Fibroblast of lung (primary cell): Measurements from ENCODE around the gene PKNOX2. TPM values are rescaled to one million over a fixed set of nuclear protein-coding genes. Genes with fewer than 3 reads are reported as not detected.

Experiments used
- DNase-seq, 2 donors: peaks; one replicate each; pipeline versions ENCODE4 v3.0.0 to v3.0.0-alpha.2; 2010; ENCODE audit warnings: low read depth in 2 of 2
- H2AFZ ChIP-seq: 2 replicates; pipeline ENCODE4 v1.5.1; 2012; ENCODE audit warnings: low read length, control low read depth, inconsistent platforms
- H3K27ac ChIP-seq: 2 replicates; pipeline ENCODE4 v1.5.1; 2011; ENCODE audit warnings: low read length, control low read depth; ENCODE audit not compliant: insufficient read depth
- H3K27me3 ChIP-seq: 2 replicates; pipeline ENCODE4 v1.5.1; 2011; ENCODE audit warnings: mild to moderate bottlenecking, low read length; ENCODE audit not compliant: control insufficient read depth, insufficient read depth
- H3K36me3 ChIP-seq: 2 replicates; pipeline ENCODE4 v1.5.1; 2011; ENCODE audit warnings: low read length; ENCODE audit not compliant: control insufficient read depth, insufficient read depth
- H3K4me1 ChIP-seq: 2 replicates; pipeline ENCODE4 v1.5.1; 2011; ENCODE audit warnings: low read length; ENCODE audit not compliant: control insufficient read depth, insufficient read depth; ENCODE audit errors: extremely low read depth
- H3K4me2 ChIP-seq: 2 replicates; pipeline ENCODE4 v1.5.1; 2011; ENCODE audit warnings: low read length, control low read depth; ENCODE audit not compliant: insufficient read depth; ENCODE audit errors: extremely low read depth
- H3K4me3 ChIP-seq, 4 experiments: fragments of 200-600 bp in 1 of 4; sonication (generic) in 1 of 4; replicated peaks in 1 of 4; 2 replicates each; pipeline ENCODE4 v1.5.1; 2011 to 2016; ENCODE audit warnings: low read length in 4 of 4, low read depth in 3 of 4, mild to moderate bottlenecking in 3 of 4, control low read depth in 2 of 4, inconsistent platforms in 1 of 4, mixed read lengths in 1 of 4; ENCODE audit not compliant: insufficient read depth in 1 of 4; ENCODE audit errors: control extremely low read depth in 1 of 4
- H3K79me2 ChIP-seq: 2 replicates; pipeline ENCODE4 v1.5.1; 2012; ENCODE audit warnings: mild to moderate bottlenecking, low read length, inconsistent platforms; ENCODE audit not compliant: control insufficient read depth, insufficient read depth
- H3K9ac ChIP-seq: 2 replicates; pipeline ENCODE4 v1.5.1; 2011; ENCODE audit warnings: mild to moderate bottlenecking, low read length, control low read depth; ENCODE audit not compliant: insufficient read depth
- H3K9me3 ChIP-seq: 2 replicates; pipeline ENCODE4 v1.5.1; 2012; ENCODE audit warnings: low read depth, low read length; ENCODE audit not compliant: control insufficient read depth, insufficient read depth
- H4K20me1 ChIP-seq: 2 replicates; pipeline ENCODE4 v1.5.1; 2011; ENCODE audit warnings: low read length; ENCODE audit not compliant: control insufficient read depth, insufficient read depth; ENCODE audit errors: extremely low read depth
- EZH2 ChIP-seq: IDR thresholded peaks from 2 replicates; pipeline ENCODE4 v1.5.1; 2012; ENCODE audit warnings: low read length, control low read depth, mild to moderate bottlenecking; ENCODE audit errors: missing control alignments
- polyA plus RNA-seq, 2 donors: library from polyadenylated mRNA; depleted of rRNA in 1 of 2; stranded (reverse) in 1 of 2; unstranded in 1 of 2; fragments of >200 nt; gene quantifications; 2 replicates each; pipeline ENCODE4 v1.2.1, GENCODE V29; 2011 to 2012; ENCODE audit warnings: missing spikeins in 1 of 2
- total RNA-seq: library from RNA; depleted of rRNA; stranded (reverse); fragments of >200 nt; gene quantifications from 2 replicates; pipeline ENCODE4 v1.2.1, GENCODE V29; 2014
- TF ChIP-seq, protein P1 (sequence below), 2 donors: IDR thresholded peaks in 1 of 2; conservative IDR thresholded peaks in 1 of 2; 1 replicate in 1 of 2; 2 replicates in 1 of 2; pipeline ENCODE4 v1.5.1; 2011 to 2012; ENCODE audit warnings: low read length in 2 of 2, control low read depth in 1 of 2, inconsistent platforms in 1 of 2, low read depth in 1 of 2, mild to moderate bottlenecking in 1 of 2

Gene PKNOX2
- total and polyA plus RNA-seq, 2 donors (not counting 1 experiment from before 2014, with no cell fraction given), result 0.33 to 2.2 TPM

DNA sequence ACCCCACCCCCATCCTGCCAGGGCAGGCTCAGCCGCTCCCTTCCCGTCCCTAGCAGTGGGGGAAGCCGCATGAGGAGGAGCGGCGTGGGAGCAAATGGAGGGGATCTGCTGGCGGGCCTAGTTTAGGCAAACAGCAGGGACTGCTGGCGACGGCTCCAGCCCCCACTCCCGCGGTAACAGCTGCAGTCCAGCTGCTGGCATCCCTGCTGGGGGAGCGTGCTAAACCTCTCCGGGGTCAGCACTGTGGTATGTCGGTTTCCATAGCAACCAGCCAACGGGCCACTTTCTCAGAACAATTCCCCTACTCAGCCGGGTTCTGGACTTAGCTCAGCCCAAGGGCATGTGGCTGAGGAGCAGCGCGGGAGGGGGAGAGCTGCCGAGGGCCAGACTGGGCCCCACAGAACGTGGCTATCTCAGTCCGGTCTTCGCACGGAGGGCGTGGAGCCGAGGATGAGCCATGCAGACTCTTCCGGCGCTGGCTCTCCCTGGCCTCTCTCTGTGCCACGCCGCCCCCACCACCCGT is 98.8 kb downstream of the PKNOX2 start:
- DNase-seq, result peak; percentile 99 to 100
- H2AFZ ChIP-seq, result no peak overlapping the region
- peak overlapping the region; percentile 51 for H3K9ac ChIP-seq
- peaks cover 20% of the 10 kb centered on the region for H3K4me1 ChIP-seq
- TF ChIP-seq EZH2, result no peak
- TF ChIP-seq, protein P1, sequence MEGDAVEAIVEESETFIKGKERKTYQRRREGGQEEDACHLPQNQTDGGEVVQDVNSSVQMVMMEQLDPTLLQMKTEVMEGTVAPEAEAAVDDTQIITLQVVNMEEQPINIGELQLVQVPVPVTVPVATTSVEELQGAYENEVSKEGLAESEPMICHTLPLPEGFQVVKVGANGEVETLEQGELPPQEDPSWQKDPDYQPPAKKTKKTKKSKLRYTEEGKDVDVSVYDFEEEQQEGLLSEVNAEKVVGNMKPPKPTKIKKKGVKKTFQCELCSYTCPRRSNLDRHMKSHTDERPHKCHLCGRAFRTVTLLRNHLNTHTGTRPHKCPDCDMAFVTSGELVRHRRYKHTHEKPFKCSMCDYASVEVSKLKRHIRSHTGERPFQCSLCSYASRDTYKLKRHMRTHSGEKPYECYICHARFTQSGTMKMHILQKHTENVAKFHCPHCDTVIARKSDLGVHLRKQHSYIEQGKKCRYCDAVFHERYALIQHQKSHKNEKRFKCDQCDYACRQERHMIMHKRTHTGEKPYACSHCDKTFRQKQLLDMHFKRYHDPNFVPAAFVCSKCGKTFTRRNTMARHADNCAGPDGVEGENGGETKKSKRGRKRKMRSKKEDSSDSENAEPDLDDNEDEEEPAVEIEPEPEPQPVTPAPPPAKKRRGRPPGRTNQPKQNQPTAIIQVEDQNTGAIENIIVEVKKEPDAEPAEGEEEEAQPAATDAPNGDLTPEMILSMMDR (conservative IDR thresholded peaks at IDR 0.05 in 1 of 2, IDR thresholded peaks at IDR 0.05 in 1 of 2; ENCODE audit: low read depth in 1 of 2, low read length in 2 of 2), result no peak
- no peak overlapping the region for H3K4me3 ChIP-seq
- H4K20me1 ChIP-seq, result no peaks in the 10 kb centered on the region
- no peaks in the 10 kb centered on the region for H3K27me3 ChIP-seq
- H3K36me3 ChIP-seq, result no peaks in the 10 kb centered on the region
- H3K27ac ChIP-seq, result peak overlapping the region; percentile 85
- H3K79me2 ChIP-seq, result no peaks in the 10 kb centered on the region
- peak overlapping the region; percentile 69 for H3K4me2 ChIP-seq
- no peaks in the 10 kb centered on the region for H3K9me3 ChIP-seq

DNA sequence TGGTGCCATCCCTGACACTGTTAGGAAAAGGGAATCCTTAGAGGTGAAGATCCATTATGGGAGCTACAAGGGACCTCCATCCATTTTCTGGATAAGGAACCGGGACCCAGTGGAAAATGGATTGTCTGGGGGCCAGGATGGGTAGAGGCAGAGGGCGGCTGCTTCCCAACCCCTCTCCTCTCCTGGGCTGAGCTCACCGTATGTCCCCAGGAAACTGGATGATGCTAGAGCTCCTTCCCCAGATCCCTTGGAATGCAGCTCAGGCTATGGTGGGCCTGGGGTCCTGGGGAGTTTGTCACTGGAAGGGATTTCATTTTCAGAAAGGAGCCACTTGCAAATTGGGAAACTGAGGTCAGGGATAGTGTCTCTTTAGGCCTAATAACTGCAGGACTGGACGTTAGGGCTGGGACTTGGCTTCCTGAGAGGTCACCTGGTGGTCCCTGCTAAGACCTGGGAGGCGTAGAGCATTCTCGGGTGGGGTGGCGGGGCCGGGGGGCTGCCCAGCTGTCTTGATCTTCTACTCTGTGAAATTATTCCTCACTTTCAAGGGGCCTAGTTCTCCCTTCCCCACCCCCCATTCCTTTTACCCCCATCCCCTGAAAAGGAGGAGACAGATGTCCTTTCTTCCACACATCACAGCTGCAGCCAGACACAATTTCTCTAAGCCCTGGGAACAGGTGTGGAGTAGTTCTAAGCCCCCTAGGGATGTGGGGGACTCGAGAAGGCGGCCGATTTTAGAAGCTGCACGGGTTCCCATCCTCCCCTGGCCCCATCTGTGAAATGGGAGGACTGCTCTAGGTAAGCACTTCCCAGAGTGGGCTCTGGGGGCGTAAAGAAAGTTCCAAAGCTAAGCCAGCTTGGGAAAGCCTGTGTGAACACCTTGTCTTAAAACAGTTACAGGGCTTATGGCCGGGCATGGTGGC is 99.8 kb downstream of the PKNOX2 start:
- Histone ChIP-seq H3K9ac (peak overlapping the region; percentile 40), H3K9me3 (no peaks in the 10 kb centered on the region), H3K27ac (peak overlapping the region; percentile 85), H3K4me2 (peak overlapping the region; percentile 60), H3K79me2 (no peaks in the 10 kb centered on the region), H3K27me3 (no peaks in the 10 kb centered on the region), H4K20me1 (no peaks in the 10 kb centered on the region), H2AFZ (no peak overlapping the region), H3K4me3 (no peak overlapping the region), H3K36me3 (no peaks in the 10 kb centered on the region), H3K4me1 (peaks cover 20% of the 10 kb centered on the region)
- no peak for TF ChIP-seq EZH2
- TF ChIP-seq, protein P1 (conservative IDR thresholded peaks at IDR 0.05 in 1 of 2, IDR thresholded peaks at IDR 0.05 in 1 of 2; ENCODE audit: low read depth in 1 of 2, low read length in 2 of 2), result no peak
- no peak for DNase-seq

DNA sequence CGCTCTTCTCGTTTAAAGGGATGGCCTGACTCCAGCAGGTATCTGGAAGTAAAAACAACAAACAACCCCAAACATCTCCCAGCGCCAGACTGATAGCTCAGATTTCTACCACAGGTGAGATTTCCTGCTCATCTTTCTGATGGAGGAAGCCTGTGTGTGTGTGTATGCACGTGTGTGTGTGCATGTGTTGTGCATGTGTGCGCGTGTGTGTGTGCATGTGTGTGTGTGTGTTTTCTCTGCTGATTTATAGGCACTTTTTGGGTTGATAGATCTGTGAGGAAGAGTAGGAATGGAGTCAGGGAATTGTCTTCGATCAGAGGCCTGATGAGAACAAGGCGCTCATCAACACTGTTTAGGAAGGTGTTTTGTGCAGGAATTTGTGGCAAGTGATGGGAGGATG is 103.0 kb downstream of the PKNOX2 start:
- TF ChIP-seq EZH2, result no peak
- TF ChIP-seq, protein P1 (conservative IDR thresholded peaks at IDR 0.05 in 1 of 2, IDR thresholded peaks at IDR 0.05 in 1 of 2; ENCODE audit: low read depth in 1 of 2, low read length in 2 of 2), result no peak
- H3K27me3 ChIP-seq, result no peaks in the 10 kb centered on the region
- H4K20me1 ChIP-seq, result no peaks in the 10 kb centered on the region
- no peak overlapping the region for H3K9ac ChIP-seq
- H3K4me1 ChIP-seq, result peaks cover 13% of the 10 kb centered on the region
- H3K4me3 ChIP-seq, result no peak overlapping the region
- H3K4me2 ChIP-seq, result no peak overlapping the region
- no peak for DNase-seq
- H3K27ac ChIP-seq, result no peak overlapping the region
- no peaks in the 10 kb centered on the region for H3K36me3 ChIP-seq
- no peak overlapping the region for H2AFZ ChIP-seq
- no peaks in the 10 kb centered on the region for H3K9me3 ChIP-seq
- no peaks in the 10 kb centered on the region for H3K79me2 ChIP-seq
